K562 (cell line): ENCODE data around the gene SEMA5A.
"Not testable (repeated sequence)": the region's sequence is repeated elsewhere in the genome, so short reads cannot be mapped to it uniquely, and the experiment has no call there.

Experiments
- EP300 ChIP-seq: IDR thresholded peaks from 2 replicates; pipeline ENCODE4 v1.6.1; 2012; ENCODE audit warnings: low read length, improper control_type of control experiment
- EZH2 ChIP-seq: IDR thresholded peaks from 2 replicates; pipeline ENCODE4 v1.6.1; 2012; ENCODE audit warnings: low read depth, mild to moderate bottlenecking, inconsistent platforms, low read length, borderline replicate concordance
- GABPA ChIP-seq: fragments of 200-800 bp; sonication (Bioruptor generic); conservative IDR thresholded peaks from 2 replicates; pipeline ENCODE4 v1.6.1; 2016; ENCODE audit warnings: low read depth, missing genetic modification characterization, missing compliant biosample characterization
- KDM1A ChIP-seq, 2 experiments: fragments of 450-650 bp; IDR thresholded peaks; 2 replicates each; pipeline ENCODE4 v1.6.1; 2016; ENCODE audit warnings: mild to moderate bottlenecking in 2 of 2
- KDM5B ChIP-seq: fragments of 200-600 bp; sonication (generic); IDR thresholded peaks from 2 replicates; pipeline ENCODE4 v1.6.1; 2012; ENCODE audit warnings: low read depth, mild to moderate bottlenecking, moderate library complexity, low read length, control low read depth, inconsistent platforms; ENCODE audit not compliant: insufficient replicate concordance
- LEF1 ChIP-seq: fragments of 450-650 bp; IDR thresholded peaks from 2 replicates; pipeline ENCODE4 v1.6.1; 2016; ENCODE audit warnings: mild to moderate bottlenecking
- SMAD4 ChIP-seq: fragments of 250-450 bp; sonication (Bioruptor Pico); conservative IDR thresholded peaks from 2 replicates; pipeline ENCODE4 v1.8.0; 2021; ENCODE audit warnings: inconsistent platforms, mild to moderate bottlenecking, moderate library complexity
- SRF ChIP-seq, 2 experiments: fragments of 250-450, 450-650 bp in 1 of 2; sonication (Bioruptor Pico) in 1 of 2; sonication (generic) in 1 of 2; formaldehyde crosslinking; IDR thresholded peaks; 2 replicates each; pipeline versions ENCODE4 v1.5.0 to v1.5.1; 2020 to 2022; ENCODE audit warnings: mild to moderate bottlenecking in 1 of 2, missing genetic modification reagents in 1 of 2
- YBX1 ChIP-seq: fragments of 450-650 bp; IDR thresholded peaks from 2 replicates; pipeline ENCODE4 v1.7.1; 2016; ENCODE audit warnings: mild to moderate bottlenecking
- TF ChIP-seq, protein P1 (sequence below): IDR thresholded peaks from 2 replicates; pipeline ENCODE4 v1.6.1; 2012; ENCODE audit warnings: low read depth, low read length, improper control_type of control experiment, borderline replicate concordance
- TF ChIP-seq, protein P2 (sequence below), 3 experiments: IDR thresholded peaks in 2 of 3; conservative IDR thresholded peaks in 1 of 3; 2 replicates each; pipeline ENCODE4 v1.5.1; 2011 to 2012; ENCODE audit warnings: low read length in 3 of 3, mild to moderate bottlenecking in 3 of 3, control low read depth in 2 of 3, improper control_type of control experiment in 1 of 3, inconsistent platforms in 1 of 3, low read depth in 1 of 3, mixed read lengths in 1 of 3, moderate library complexity in 1 of 3; ENCODE audit not compliant: insufficient read depth in 2 of 3
- TF ChIP-seq, protein P3 (sequence below): sonication (generic); formaldehyde crosslinking; IDR thresholded peaks from 2 replicates; pipeline ENCODE4 v1.5.0; 2020; ENCODE audit warnings: missing genetic modification reagents
- TF ChIP-seq, protein P4 (sequence below): sonication (generic); formaldehyde crosslinking; IDR thresholded peaks from 2 replicates; pipeline ENCODE4 v1.4.0; 2020; ENCODE audit warnings: mild to moderate bottlenecking, missing genetic modification reagents
- TF ChIP-seq, protein P5 (sequence below): fragments of 250-450 bp; sonication (Bioruptor Pico); IDR thresholded peaks from 2 replicates; pipeline ENCODE4 v1.4.0; 2020; ENCODE audit warnings: mild to moderate bottlenecking, moderate library complexity

DNA sequence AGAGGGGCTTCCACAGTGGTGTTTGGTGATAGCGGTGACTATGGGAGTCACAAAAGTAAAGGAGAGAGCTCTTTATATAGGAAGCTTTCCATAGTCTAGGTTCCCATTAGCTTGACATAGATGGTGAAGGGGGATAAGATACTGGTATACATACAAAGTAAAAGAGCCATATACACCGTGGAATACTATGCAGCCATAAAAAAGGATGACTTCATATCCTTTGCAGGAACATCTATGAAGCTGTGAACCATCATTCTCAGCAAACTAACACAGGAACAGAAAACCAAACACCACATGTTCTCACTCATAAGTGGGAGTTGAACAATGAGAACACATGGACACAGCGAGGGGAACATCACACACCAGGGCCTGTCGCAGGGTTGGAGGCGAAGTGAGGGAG is 146.1 kb downstream of the SEMA5A start:
- TF ChIP-seq, protein P1, sequence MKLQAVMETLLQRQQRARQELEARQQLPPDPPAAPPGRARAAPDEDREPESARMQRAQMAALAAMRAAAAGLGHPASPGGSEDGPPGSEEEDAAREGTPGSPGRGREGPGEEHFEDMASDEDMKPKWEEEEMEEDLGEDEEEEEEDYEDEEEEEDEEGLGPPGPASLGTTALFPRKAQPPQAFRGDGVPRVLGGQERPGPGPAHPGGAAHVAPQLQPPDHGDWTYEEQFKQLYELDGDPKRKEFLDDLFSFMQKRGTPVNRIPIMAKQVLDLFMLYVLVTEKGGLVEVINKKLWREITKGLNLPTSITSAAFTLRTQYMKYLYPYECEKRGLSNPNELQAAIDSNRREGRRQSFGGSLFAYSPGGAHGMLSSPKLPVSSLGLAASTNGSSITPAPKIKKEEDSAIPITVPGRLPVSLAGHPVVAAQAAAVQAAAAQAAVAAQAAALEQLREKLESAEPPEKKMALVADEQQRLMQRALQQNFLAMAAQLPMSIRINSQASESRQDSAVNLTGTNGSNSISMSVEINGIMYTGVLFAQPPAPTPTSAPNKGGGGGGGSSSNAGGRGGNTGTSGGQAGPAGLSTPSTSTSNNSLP, result not testable (repeated sequence)
- not testable (repeated sequence) for TF ChIP-seq LEF1; KDM5B; GABPA (tag); EP300; EZH2; KDM1A (IDR thresholded peaks at IDR 0.05); SMAD4 (CRISPR knock-in tag); YBX1; SRF (CRISPR knock-in tag; IDR thresholded peaks at IDR 0.05)
- TF ChIP-seq, protein P2, sequence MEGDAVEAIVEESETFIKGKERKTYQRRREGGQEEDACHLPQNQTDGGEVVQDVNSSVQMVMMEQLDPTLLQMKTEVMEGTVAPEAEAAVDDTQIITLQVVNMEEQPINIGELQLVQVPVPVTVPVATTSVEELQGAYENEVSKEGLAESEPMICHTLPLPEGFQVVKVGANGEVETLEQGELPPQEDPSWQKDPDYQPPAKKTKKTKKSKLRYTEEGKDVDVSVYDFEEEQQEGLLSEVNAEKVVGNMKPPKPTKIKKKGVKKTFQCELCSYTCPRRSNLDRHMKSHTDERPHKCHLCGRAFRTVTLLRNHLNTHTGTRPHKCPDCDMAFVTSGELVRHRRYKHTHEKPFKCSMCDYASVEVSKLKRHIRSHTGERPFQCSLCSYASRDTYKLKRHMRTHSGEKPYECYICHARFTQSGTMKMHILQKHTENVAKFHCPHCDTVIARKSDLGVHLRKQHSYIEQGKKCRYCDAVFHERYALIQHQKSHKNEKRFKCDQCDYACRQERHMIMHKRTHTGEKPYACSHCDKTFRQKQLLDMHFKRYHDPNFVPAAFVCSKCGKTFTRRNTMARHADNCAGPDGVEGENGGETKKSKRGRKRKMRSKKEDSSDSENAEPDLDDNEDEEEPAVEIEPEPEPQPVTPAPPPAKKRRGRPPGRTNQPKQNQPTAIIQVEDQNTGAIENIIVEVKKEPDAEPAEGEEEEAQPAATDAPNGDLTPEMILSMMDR (IDR thresholded peaks at IDR 0.05 in 2 of 3, conservative IDR thresholded peaks at IDR 0.05 in 1 of 3; ENCODE audit: insufficient read depth in 2 of 3, low read depth in 1 of 3, low read length in 3 of 3), result not testable (repeated sequence)
- TF ChIP-seq, protein P3, sequence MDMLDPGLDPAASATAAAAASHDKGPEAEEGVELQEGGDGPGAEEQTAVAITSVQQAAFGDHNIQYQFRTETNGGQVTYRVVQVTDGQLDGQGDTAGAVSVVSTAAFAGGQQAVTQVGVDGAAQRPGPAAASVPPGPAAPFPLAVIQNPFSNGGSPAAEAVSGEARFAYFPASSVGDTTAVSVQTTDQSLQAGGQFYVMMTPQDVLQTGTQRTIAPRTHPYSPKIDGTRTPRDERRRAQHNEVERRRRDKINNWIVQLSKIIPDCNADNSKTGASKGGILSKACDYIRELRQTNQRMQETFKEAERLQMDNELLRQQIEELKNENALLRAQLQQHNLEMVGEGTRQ (CRISPR knock-in tag), result not testable (repeated sequence)
- TF ChIP-seq, protein P4, sequence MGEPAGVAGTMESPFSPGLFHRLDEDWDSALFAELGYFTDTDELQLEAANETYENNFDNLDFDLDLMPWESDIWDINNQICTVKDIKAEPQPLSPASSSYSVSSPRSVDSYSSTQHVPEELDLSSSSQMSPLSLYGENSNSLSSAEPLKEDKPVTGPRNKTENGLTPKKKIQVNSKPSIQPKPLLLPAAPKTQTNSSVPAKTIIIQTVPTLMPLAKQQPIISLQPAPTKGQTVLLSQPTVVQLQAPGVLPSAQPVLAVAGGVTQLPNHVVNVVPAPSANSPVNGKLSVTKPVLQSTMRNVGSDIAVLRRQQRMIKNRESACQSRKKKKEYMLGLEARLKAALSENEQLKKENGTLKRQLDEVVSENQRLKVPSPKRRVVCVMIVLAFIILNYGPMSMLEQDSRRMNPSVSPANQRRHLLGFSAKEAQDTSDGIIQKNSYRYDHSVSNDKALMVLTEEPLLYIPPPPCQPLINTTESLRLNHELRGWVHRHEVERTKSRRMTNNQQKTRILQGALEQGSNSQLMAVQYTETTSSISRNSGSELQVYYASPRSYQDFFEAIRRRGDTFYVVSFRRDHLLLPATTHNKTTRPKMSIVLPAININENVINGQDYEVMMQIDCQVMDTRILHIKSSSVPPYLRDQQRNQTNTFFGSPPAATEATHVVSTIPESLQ, result not testable (repeated sequence)
- TF ChIP-seq, protein P5, sequence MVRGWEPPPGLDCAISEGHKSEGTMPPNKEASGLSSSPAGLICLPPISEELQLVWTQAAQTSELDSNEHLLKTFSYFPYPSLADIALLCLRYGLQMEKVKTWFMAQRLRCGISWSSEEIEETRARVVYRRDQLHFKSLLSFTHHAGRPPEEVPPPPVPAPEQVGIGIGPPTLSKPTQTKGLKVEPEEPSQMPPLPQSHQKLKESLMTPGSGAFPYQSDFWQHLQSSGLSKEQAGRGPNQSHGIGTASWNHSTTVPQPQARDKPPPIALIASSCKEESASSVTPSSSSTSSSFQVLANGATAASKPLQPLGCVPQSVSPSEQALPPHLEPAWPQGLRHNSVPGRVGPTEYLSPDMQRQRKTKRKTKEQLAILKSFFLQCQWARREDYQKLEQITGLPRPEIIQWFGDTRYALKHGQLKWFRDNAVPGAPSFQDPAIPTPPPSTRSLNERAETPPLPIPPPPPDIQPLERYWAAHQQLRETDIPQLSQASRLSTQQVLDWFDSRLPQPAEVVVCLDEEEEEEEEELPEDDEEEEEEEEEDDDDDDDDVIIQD (CRISPR knock-in tag), result not testable (repeated sequence)
